DND-41 (cell line): Measurements from ENCODE around the gene ASTN1.

ENCODE experiments used
- ATAC-seq: fragments of 200-7000 bp; cut with Tn5 transposase; 3 replicates; pipeline ENCODE4 v1.9.1; 2021; ENCODE audit warnings: low read depth; ENCODE audit not compliant: insufficient read depth
- DNase-seq: peaks from one replicate; pipeline ENCODE4 v3.0.0-alpha.2; 2020
- H2AFZ ChIP-seq: 2 replicates; pipeline ENCODE4 v1.6.0; 2012; ENCODE audit warnings: low read depth, low read length
- H3K27ac ChIP-seq: 2 replicates; pipeline ENCODE4 v1.5.1; 2012; ENCODE audit warnings: low read length, inconsistent platforms
- H3K27me3 ChIP-seq: fragments of 200-600 bp; sonication (generic); 2 replicates; pipeline ENCODE4 v1.6.0; 2012; ENCODE audit warnings: low read length, mild to moderate bottlenecking, inconsistent platforms; ENCODE audit not compliant: insufficient read depth, poor library complexity
- H3K36me3 ChIP-seq: 2 replicates; pipeline ENCODE4 v1.5.1; 2012; ENCODE audit warnings: low read length, inconsistent platforms; ENCODE audit not compliant: insufficient read depth
- H3K4me1 ChIP-seq: 2 replicates; pipeline ENCODE4 v1.5.1; 2012; ENCODE audit warnings: mild to moderate bottlenecking, low read length; ENCODE audit not compliant: insufficient read depth
- H3K4me2 ChIP-seq: 2 replicates; pipeline ENCODE4 v1.6.0; 2012; ENCODE audit warnings: mild to moderate bottlenecking, moderate library complexity, low read length, inconsistent platforms; ENCODE audit not compliant: insufficient read depth
- H3K4me3 ChIP-seq, 2 experiments: fragments of 200-600 bp in 1 of 2; shearing (Covaris generic) in 1 of 2; 2 replicates each; pipeline ENCODE4 v1.5.1; 2012 to 2016; ENCODE audit warnings: inconsistent platforms in 2 of 2, low read length in 2 of 2, mild to moderate bottlenecking in 2 of 2, low read depth in 1 of 2, moderate library complexity in 1 of 2
- H3K79me2 ChIP-seq: 2 replicates; pipeline ENCODE4 v1.6.0; 2012; ENCODE audit warnings: low read length, inconsistent platforms; ENCODE audit not compliant: insufficient read depth
- H3K9ac ChIP-seq: 2 replicates; pipeline ENCODE4 v1.6.0; 2012; ENCODE audit warnings: low read depth, mild to moderate bottlenecking, inconsistent platforms, low read length, moderate library complexity
- H3K9me3 ChIP-seq: 2 replicates; pipeline ENCODE4 v1.5.1; 2012; ENCODE audit warnings: low read length, moderate library complexity, mild to moderate bottlenecking, inconsistent platforms; ENCODE audit not compliant: insufficient read depth, severe bottlenecking
- H4K20me1 ChIP-seq: 2 replicates; pipeline ENCODE4 v1.6.0; 2012; ENCODE audit warnings: low read length; ENCODE audit not compliant: insufficient read depth
- EZH2 ChIP-seq: IDR thresholded peaks from 3 replicates; pipeline ENCODE4 v1.6.1; 2012; ENCODE audit warnings: borderline replicate concordance, low read depth, mild to moderate bottlenecking, moderate library complexity, low read length, inconsistent platforms; ENCODE audit not compliant: severe bottlenecking
- TF ChIP-seq, protein P1 (sequence below): IDR thresholded peaks from 2 replicates; pipeline ENCODE4 v1.5.1; 2012; ENCODE audit warnings: borderline replicate concordance, low read length, moderate library complexity, mild to moderate bottlenecking; ENCODE audit not compliant: poor library complexity, severe bottlenecking; ENCODE audit errors: extremely low read depth

ASTN1 gene

DNA sequence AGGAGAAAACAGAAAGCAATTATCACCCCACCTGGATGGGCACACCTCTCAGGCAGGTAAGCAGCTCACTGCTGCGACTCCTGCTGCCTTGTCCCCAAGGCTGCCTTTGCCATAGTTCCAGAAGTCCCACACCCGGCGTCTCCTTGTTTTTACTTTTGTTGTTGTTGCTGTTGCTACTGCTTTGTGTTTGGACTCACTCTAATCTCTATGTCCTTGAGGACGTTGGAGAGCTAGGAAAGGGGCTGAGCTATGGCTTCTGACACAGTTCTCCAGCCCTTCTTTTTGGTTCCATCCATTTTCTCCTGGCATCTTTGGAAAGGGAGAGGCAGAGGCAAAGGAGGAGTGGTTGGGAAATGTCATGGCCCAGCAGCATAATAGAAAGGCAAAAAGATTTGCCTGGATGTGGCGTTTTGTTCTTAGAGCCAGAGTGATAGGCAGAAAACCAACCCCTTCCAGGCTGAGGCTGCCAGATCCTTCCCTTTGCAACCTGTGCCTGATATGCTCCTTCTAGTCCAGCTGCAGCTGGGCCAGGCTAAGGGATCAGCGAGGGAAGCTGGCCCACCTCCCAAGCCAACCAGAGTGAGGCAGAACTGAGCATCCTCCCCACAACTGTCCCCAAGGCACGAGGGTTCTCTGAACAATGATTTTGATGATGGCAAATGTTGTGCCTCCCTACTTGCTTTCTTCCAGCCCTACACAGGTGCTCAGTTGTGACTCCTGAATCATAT, 270.7 kb downstream of the ASTN1 start:
- H3K9ac ChIP-seq, result no peak overlapping the region
- H4K20me1 ChIP-seq, result no peaks in the 10 kb centered on the region
- no peak overlapping the region for H3K4me3 ChIP-seq
- H3K27me3 ChIP-seq, result no peaks in the 10 kb centered on the region
- H3K36me3 ChIP-seq, result no peaks in the 10 kb centered on the region
- TF ChIP-seq EZH2, result no peak
- TF ChIP-seq, protein P1, sequence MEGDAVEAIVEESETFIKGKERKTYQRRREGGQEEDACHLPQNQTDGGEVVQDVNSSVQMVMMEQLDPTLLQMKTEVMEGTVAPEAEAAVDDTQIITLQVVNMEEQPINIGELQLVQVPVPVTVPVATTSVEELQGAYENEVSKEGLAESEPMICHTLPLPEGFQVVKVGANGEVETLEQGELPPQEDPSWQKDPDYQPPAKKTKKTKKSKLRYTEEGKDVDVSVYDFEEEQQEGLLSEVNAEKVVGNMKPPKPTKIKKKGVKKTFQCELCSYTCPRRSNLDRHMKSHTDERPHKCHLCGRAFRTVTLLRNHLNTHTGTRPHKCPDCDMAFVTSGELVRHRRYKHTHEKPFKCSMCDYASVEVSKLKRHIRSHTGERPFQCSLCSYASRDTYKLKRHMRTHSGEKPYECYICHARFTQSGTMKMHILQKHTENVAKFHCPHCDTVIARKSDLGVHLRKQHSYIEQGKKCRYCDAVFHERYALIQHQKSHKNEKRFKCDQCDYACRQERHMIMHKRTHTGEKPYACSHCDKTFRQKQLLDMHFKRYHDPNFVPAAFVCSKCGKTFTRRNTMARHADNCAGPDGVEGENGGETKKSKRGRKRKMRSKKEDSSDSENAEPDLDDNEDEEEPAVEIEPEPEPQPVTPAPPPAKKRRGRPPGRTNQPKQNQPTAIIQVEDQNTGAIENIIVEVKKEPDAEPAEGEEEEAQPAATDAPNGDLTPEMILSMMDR, result no peak
- H3K79me2 ChIP-seq, result no peaks in the 10 kb centered on the region
- H3K4me2 ChIP-seq, result no peak overlapping the region
- ATAC-seq (no peak), DNase-seq (no peak)
- H3K9me3 ChIP-seq, result no peaks in the 10 kb centered on the region
- no peak overlapping the region for H2AFZ ChIP-seq
- H3K27ac ChIP-seq, result no peak overlapping the region
- H3K4me1 ChIP-seq, result no peaks in the 10 kb centered on the region

DNA sequence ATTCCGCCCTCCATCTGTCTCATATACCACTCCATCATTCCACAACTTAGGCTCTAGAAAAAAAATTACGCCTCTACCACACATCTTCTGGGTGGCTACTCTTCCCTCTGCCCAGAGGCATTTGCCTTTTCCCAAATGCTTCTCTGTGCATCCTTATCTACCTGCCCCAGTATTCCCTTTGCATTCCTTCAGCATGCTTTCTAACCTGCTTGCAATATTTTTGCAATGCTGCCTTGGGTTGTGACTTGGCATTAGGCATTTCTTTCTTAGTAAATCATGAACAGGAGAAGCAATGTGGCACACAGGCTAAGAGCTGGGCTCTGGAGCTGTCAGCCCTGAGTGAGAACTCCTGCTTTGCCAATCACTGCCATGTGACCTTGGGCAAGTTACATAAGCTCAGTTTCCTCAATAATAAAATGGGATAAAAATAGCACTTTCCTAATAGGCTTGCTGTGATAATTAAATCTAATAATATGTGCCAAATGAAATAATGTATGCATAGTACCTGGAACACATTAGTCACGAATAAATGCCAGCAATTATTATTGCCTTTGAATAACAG, 276.0 kb downstream of the ASTN1 start:
- Histone ChIP-seq H3K4me1 (no peaks in the 10 kb centered on the region), H4K20me1 (no peaks in the 10 kb centered on the region), H3K9ac (no peak overlapping the region), H3K27ac (no peak overlapping the region), H3K36me3 (no peaks in the 10 kb centered on the region), H3K4me2 (no peak overlapping the region), H3K4me3 (no peak overlapping the region), H3K79me2 (no peaks in the 10 kb centered on the region), H3K27me3 (no peaks in the 10 kb centered on the region), H2AFZ (no peak overlapping the region), H3K9me3 (no peaks in the 10 kb centered on the region)
- TF ChIP-seq EZH2, result no peak
- TF ChIP-seq, protein P1, result no peak
- ATAC-seq, result no peak
- no peak for DNase-seq

DNA sequence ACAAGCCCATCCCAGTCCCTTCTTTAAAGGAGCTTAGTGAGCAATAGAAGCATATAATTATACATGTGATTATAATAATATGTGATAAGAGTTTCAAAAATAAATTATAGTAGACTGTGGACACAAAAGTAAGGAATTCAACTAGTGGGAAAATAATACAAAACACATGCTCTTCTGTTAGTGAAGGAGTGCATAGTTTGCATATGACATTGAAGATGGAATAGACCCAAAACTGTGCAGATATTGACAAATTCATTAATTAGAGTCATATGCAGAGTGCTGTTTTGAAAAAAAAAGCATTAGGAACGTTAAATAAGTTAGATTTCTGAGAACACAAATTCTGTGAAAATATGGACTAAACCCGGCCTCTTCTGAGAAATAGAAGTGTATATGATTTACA, 278.8 kb downstream of the ASTN1 start:
- Histone ChIP-seq H3K36me3 (no peaks in the 10 kb centered on the region), H3K4me2 (no peak overlapping the region), H3K9ac (no peak overlapping the region), H3K4me3 (no peak overlapping the region), H3K27ac (no peak overlapping the region), H3K79me2 (no peaks in the 10 kb centered on the region), H3K9me3 (no peaks in the 10 kb centered on the region), H2AFZ (no peak overlapping the region), H3K4me1 (no peaks in the 10 kb centered on the region), H4K20me1 (no peaks in the 10 kb centered on the region), H3K27me3 (peaks cover 2% of the 10 kb centered on the region)
- ATAC-seq, result no peak
- DNase-seq, result no peak
- TF ChIP-seq EZH2, result no peak
- TF ChIP-seq, protein P1, result no peak
